HG03108 (cell line): ENCODE measurements around the gene ZMAT5.
"Not testable (repeated sequence)": the region's sequence is repeated elsewhere in the genome, so short reads cannot be mapped to it uniquely, and the experiment has no call there.

ENCODE experiments used
- ATAC-seq: cut with Tn5 transposase; IDR thresholded peaks from one replicate; pipeline ENCODE4 v1.9.1; 2021; ENCODE audit warnings: moderate library complexity; ENCODE audit not compliant: unreplicated experiment

The ZMAT5 gene

GRCh38 chr22:29755889-29756288, 10.9 kb downstream of the ZMAT5 start:
- ATAC-seq, result no peak

GRCh38 chr22:29754658-29755395, 12.0 kb downstream of the ZMAT5 start:
- ATAC-seq, result not testable (repeated sequence)

GRCh38 chr22:29753808-29754657, 12.8 kb downstream of the ZMAT5 start:
- ATAC-seq, result no peak

- no peak for ATAC-seq
Measured at GRCh38 chr22:29751669-29752068, 15.1 kb downstream of the ZMAT5 start.

- no peak for ATAC-seq
Measured at GRCh38 chr22:29750559-29751538, 16.0 kb downstream of the ZMAT5 start.

- no peak for ATAC-seq
Measured at GRCh38 chr22:29750029-29750428, 16.8 kb downstream of the ZMAT5 start.

- no peak for ATAC-seq
Measured at GRCh38 chr22:29748248-29748893, 18.4 kb downstream of the ZMAT5 start.

- ATAC-seq, result no peak
Measured at GRCh38 chr22:29747832-29748231, 19.0 kb downstream of the ZMAT5 start.

GRCh38 chr22:29744902-29745301, 21.9 kb downstream of the ZMAT5 start:
- no peak for ATAC-seq

- no peak for ATAC-seq
Measured at GRCh38 chr22:29742326-29742725, 24.5 kb downstream of the ZMAT5 start.

GRCh38 chr22:29741926-29742325, 24.9 kb downstream of the ZMAT5 start:
- no peak for ATAC-seq

- ATAC-seq, result no peak
Measured at GRCh38 chr22:29740216-29740615, 26.6 kb downstream of the ZMAT5 start.

- ATAC-seq, result no peak
Measured at GRCh38 chr22:29739346-29739875, 27.4 kb downstream of the ZMAT5 start.

GRCh38 chr22:29738118-29738815, 28.5 kb downstream of the ZMAT5 start:
- no peak for ATAC-seq

GRCh38 chr22:29737251-29738117, 29.3 kb downstream of the ZMAT5 start:
- no peak for ATAC-seq

- no peak for ATAC-seq
Measured at GRCh38 chr22:29735416-29735815, 31.4 kb downstream of the ZMAT5 start.

GRCh38 chr22:29734838-29735237, 32.0 kb downstream of the ZMAT5 start:
- no peak for ATAC-seq

- ATAC-seq, result no peak
Measured at GRCh38 chr22:29734406-29734805, 32.4 kb downstream of the ZMAT5 start.
